SU-DHL-6 (cell line): ENCODE results near the gene TWF1.
A peak's percentile ranks its signal among the peaks of the same experiment; 100 is the strongest.
"Not testable (repeated sequence)": the region's sequence is repeated elsewhere in the genome, so short reads cannot be mapped to it uniquely, and the experiment has no call there.

ENCODE experiments used
- H2AFZ ChIP-seq: fragments of 200-600 bp; sonication (generic); 2 replicates; pipeline ENCODE4 v1.6.1; 2014; ENCODE audit warnings: low read depth, mild to moderate bottlenecking, moderate library complexity, mixed read lengths, antibody characterized with exemption, low read length; ENCODE audit not compliant: severe bottlenecking
- H3F3A ChIP-seq: fragments of 200-600 bp; shearing (Covaris generic); 2 replicates; pipeline ENCODE4 v1.6.0; 2016; ENCODE audit warnings: antibody characterized with exemption, mild to moderate bottlenecking; ENCODE audit not compliant: insufficient read depth
- H3K27ac ChIP-seq: fragments of 200-600 bp; sonication (generic); 2 replicates; pipeline ENCODE4 v1.5.1; 2016; ENCODE audit warnings: low read depth, mild to moderate bottlenecking, low read length, moderate library complexity, mixed read lengths
- H3K27me3 ChIP-seq: fragments of 200-600 bp; sonication (generic), shearing (Covaris generic); 2 replicates; pipeline ENCODE4 v1.6.0; 2014; ENCODE audit warnings: mild to moderate bottlenecking, low read length
- H3K36me3 ChIP-seq: fragments of 200-600 bp; sonication (generic); 2 replicates; pipeline ENCODE4 v1.6.1; 2014; ENCODE audit warnings: mild to moderate bottlenecking, low read length, mixed read lengths
- H3K4me2 ChIP-seq: fragments of 300-600, 200-600 bp; shearing (Covaris generic), sonication (generic); 2 replicates; pipeline ENCODE4 v1.6.0; 2014; ENCODE audit warnings: low read length, low read depth, mild to moderate bottlenecking; ENCODE audit not compliant: poor library complexity, severe bottlenecking
- H3K4me3 ChIP-seq: fragments of 200-600 bp; sonication (generic); 2 replicates; pipeline ENCODE4 v1.5.1; 2014; ENCODE audit warnings: antibody characterized with exemption, low read length, mild to moderate bottlenecking, mixed read lengths; ENCODE audit not compliant: insufficient read depth, poor library complexity, severe bottlenecking
- H3K79me2 ChIP-seq: fragments of 200-600 bp; sonication (generic); 2 replicates; pipeline ENCODE4 v1.6.1; 2014; ENCODE audit warnings: mild to moderate bottlenecking, low read length, moderate library complexity; ENCODE audit not compliant: insufficient read depth
- H3K9ac ChIP-seq: fragments of 200-600 bp; sonication (generic); 2 replicates; pipeline ENCODE4 v1.7.0; 2014; ENCODE audit warnings: mild to moderate bottlenecking, low read length
- H3K9me2 ChIP-seq: fragments of 200-600 bp; sonication (generic); replicated peaks from 2 replicates; pipeline ENCODE4 v1.6.1; 2014; ENCODE audit warnings: low read length; ENCODE audit not compliant: insufficient read depth
- H3K9me3 ChIP-seq: fragments of 200-600 bp; sonication (generic); 2 replicates; pipeline ENCODE4 v1.6.1; 2014; ENCODE audit warnings: low read length, mixed read lengths; ENCODE audit not compliant: insufficient read depth
- H4K20me1 ChIP-seq: fragments of 200-600 bp; sonication (generic); 2 replicates; pipeline ENCODE4 v1.6.1; 2014; ENCODE audit warnings: low read depth, mild to moderate bottlenecking, antibody characterized with exemption, low read length, moderate library complexity, mixed read lengths
- CTCF ChIP-seq: fragments of 200-600 bp; sonication (generic); IDR thresholded peaks from one replicate; pipeline ENCODE4 v1.5.1; 2017; ENCODE audit warnings: antibody characterized with exemption, mild to moderate bottlenecking, low read length, moderate library complexity; ENCODE audit not compliant: insufficient read depth, poor library complexity, severe bottlenecking
- EZH2phosphoT487 ChIP-seq: fragments of 200-600 bp; sonication (generic), shearing (Covaris generic); conservative IDR thresholded peaks from 2 replicates; pipeline ENCODE4 v1.6.1; 2018; ENCODE audit warnings: mild to moderate bottlenecking, antibody characterized with exemption, low read length, moderate library complexity, mixed read lengths

Gene TWF1

GRCh38 chr12:43754015-43754414 lies 52.1 kb downstream of the TWF1 start:
- H3F3A ChIP-seq = peaks cover 2% of the 10 kb centered on the region; the same call in 1 of the 2 replicates
- no peaks in the 10 kb centered on the region for H3K9me2 ChIP-seq
- no peak overlapping the region for H3K9ac ChIP-seq
- peaks cover 36% of the 10 kb centered on the region for H3K36me3 ChIP-seq
- no peak overlapping the region for H2AFZ ChIP-seq
- H3K4me3 ChIP-seq = no peak overlapping the region
- H3K27ac ChIP-seq = no peak overlapping the region
- H3K79me2 ChIP-seq = peaks cover 61% of the 10 kb centered on the region
- no peak for TF ChIP-seq EZH2phosphoT487
- no peak for TF ChIP-seq CTCF
- H3K9me3 ChIP-seq = no peaks in the 10 kb centered on the region
- peak overlapping the region; percentile 46 for H3K4me2 ChIP-seq
- H3K27me3 ChIP-seq = no peaks in the 10 kb centered on the region
- H4K20me1 ChIP-seq = 0 out of 2 replicates have a peak, but pooled peaks cover 5% of the 10 kb centered on the region

GRCh38 chr12:43751360-43751759 lies 54.8 kb downstream of the TWF1 start:
- H4K20me1 ChIP-seq, H2AFZ ChIP-seq, H3K27ac ChIP-seq, H3K27me3 ChIP-seq, H3K4me3 ChIP-seq, H3K4me2 ChIP-seq, H3F3A ChIP-seq, H3K9ac ChIP-seq, H3K9me2 ChIP-seq, H3K9me3 ChIP-seq: not testable (repeated sequence)
- peaks cover 41% of the 10 kb centered on the region for H3K79me2 ChIP-seq
- H3K36me3 ChIP-seq = peaks cover 38% of the 10 kb centered on the region

GRCh38 chr12:43750814-43751213 lies 55.3 kb downstream of the TWF1 start:
- Histone ChIP-seq H3K36me3 (peaks cover 40% of the 10 kb centered on the region), H3K27ac (no peak overlapping the region), H4K20me1 (0 out of 2 replicates have a peak, but pooled peaks cover 5% of the 10 kb centered on the region), H3K4me3 (no peak overlapping the region), H3K79me2 (peaks cover 39% of the 10 kb centered on the region), H3K4me2 (no peak overlapping the region), H3K27me3 (no peaks in the 10 kb centered on the region), H2AFZ (no peak overlapping the region), H3K9ac (no peak overlapping the region), H3F3A (no peaks in the 10 kb centered on the region), H3K9me2 (no peaks in the 10 kb centered on the region), H3K9me3 (no peaks in the 10 kb centered on the region)
- TF ChIP-seq CTCF = no peak
- TF ChIP-seq EZH2phosphoT487 = no peak

GRCh38 chr12:43749016-43749415 lies 57.1 kb downstream of the TWF1 start:
- no peaks in the 10 kb centered on the region for H3K27me3 ChIP-seq
- no peak overlapping the region for H3K4me2 ChIP-seq
- H3K79me2 ChIP-seq = peaks cover 32% of the 10 kb centered on the region
- H3F3A ChIP-seq = no peaks in the 10 kb centered on the region
- H3K27ac ChIP-seq = no peak overlapping the region
- H4K20me1 ChIP-seq = 0 out of 2 replicates have a peak, but pooled peaks cover 5% of the 10 kb centered on the region
- no peaks in the 10 kb centered on the region for H3K9me3 ChIP-seq
- H2AFZ ChIP-seq = no peak overlapping the region
- no peak overlapping the region for H3K9ac ChIP-seq
- H3K9me2 ChIP-seq = no peaks in the 10 kb centered on the region
- no peak for TF ChIP-seq EZH2phosphoT487
- no peak for TF ChIP-seq CTCF
- H3K4me3 ChIP-seq = no peak overlapping the region
- H3K36me3 ChIP-seq = peaks cover 28% of the 10 kb centered on the region
